HG03139 (cell line): ENCODE data around the gene IL1R1.

Source experiments
- ATAC-seq: cut with Tn5 transposase; IDR thresholded peaks from one replicate; pipeline ENCODE4 v1.9.1; 2021; ENCODE audit not compliant: unreplicated experiment

Gene IL1R1

GRCh38 chr2:102137138-102137537 lies 5.4 kb upstream of the IL1R1 start:
- no peak for ATAC-seq

GRCh38 chr2:102138331-102138730 lies 4.2 kb upstream of the IL1R1 start:
- ATAC-seq: no peak

- ATAC-seq: no peak
These were observed 2.7 kb upstream of the IL1R1 start for GRCh38 chr2:102139851-102140250.

- no peak for ATAC-seq
These were observed 2.2 kb upstream of the IL1R1 start for GRCh38 chr2:102140377-102140776.

GRCh38 chr2:102141011-102141943 lies 1.3 kb upstream of the IL1R1 start:
- no peak for ATAC-seq

GRCh38 chr2:102142829-102143449 lies 393 bp downstream of the IL1R1 start:
- ATAC-seq: no peak

GRCh38 chr2:102143450-102143985 lies 972 bp downstream of the IL1R1 start:
- no peak for ATAC-seq

- ATAC-seq: no peak
These were observed 1.6 kb downstream of the IL1R1 start for GRCh38 chr2:102144128-102144527.

GRCh38 chr2:102145107-102145506 lies 2.6 kb downstream of the IL1R1 start:
- ATAC-seq: no peak

- ATAC-seq: no peak
These were observed 3.4 kb downstream of the IL1R1 start for GRCh38 chr2:102145934-102146333.

- ATAC-seq: no peak
These were observed 5.4 kb downstream of the IL1R1 start for GRCh38 chr2:102147935-102148334.

- no peak for ATAC-seq
These were observed 6.7 kb downstream of the IL1R1 start for GRCh38 chr2:102149243-102149642.

- no peak for ATAC-seq
These were observed 7.3 kb downstream of the IL1R1 start for GRCh38 chr2:102149644-102150455.

GRCh38 chr2:102154364-102154763 lies 11.8 kb downstream of the IL1R1 start:
- ATAC-seq: no peak

GRCh38 chr2:102154946-102155702 lies 12.6 kb downstream of the IL1R1 start:
- ATAC-seq: no peak

GRCh38 chr2:102155703-102156515 lies 13.4 kb downstream of the IL1R1 start:
- no peak for ATAC-seq

GRCh38 chr2:102158011-102158755 lies 15.6 kb downstream of the IL1R1 start:
- no peak for ATAC-seq

- no peak for ATAC-seq
These were observed 16.7 kb downstream of the IL1R1 start for GRCh38 chr2:102159295-102159694.
